Measurements from ENCODE around the gene PLEKHJ1. TPM values are rescaled to one million over a fixed set of nuclear protein-coding genes. Genes with fewer than 3 reads are reported as not detected.

Gene PLEKHJ1
- total and polyA plus RNA-seq, 2 of the 13 experiments (the other 11 are each of a cell fraction or from before 2014, with no cell fraction given) = 70.5 to 130 TPM

- no peak for TF ChIP-seq GLI4 (CRISPR knock-in tag; IDR thresholded peaks at IDR 0.05; ENCODE audit: borderline replicate concordance)
- no peak for TF ChIP-seq SMC3 (IDR thresholded peaks at IDR 0.05; ENCODE audit: low read length)
- TF ChIP-seq HNRNPK (IDR thresholded peaks at IDR 0.05; ENCODE audit: low read depth, low read length, poor library complexity, severe bottlenecking) = no peak
- no peak for TF ChIP-seq TCF12 (IDR thresholded peaks at IDR 0.05)
- no peak for TF ChIP-seq TCF12 (CRISPR knock-in tag; IDR thresholded peaks at IDR 0.05)
- no peak for TF ChIP-seq SKIL (CRISPR knock-in tag; IDR thresholded peaks at IDR 0.05; ENCODE audit: borderline replicate concordance)
- no peak for TF ChIP-seq ATF7 (IDR thresholded peaks at IDR 0.05)
- no peak for TF ChIP-seq ATF7 (CRISPR knock-in tag; IDR thresholded peaks at IDR 0.05)
- no peak for TF ChIP-seq NONO (IDR thresholded peaks at IDR 0.05)
- TF ChIP-seq NONO (CRISPR knock-in tag; conservative IDR thresholded peaks at IDR 0.05) = no peak
- no peak for TF ChIP-seq E2F5 (CRISPR knock-in tag; conservative IDR thresholded peaks at IDR 0.05)
- TF ChIP-seq ZNF20 (CRISPR knock-in tag; IDR thresholded peaks at IDR 0.05) = no peak
- no peak for TF ChIP-seq SMAD3 (CRISPR knock-in tag; IDR thresholded peaks at IDR 0.05)
- TF ChIP-seq TRIM24 (CRISPR knock-in tag; IDR thresholded peaks at IDR 0.05) = no peak
- no peak for TF ChIP-seq ZNF280D (CRISPR knock-in tag; IDR thresholded peaks at IDR 0.05)
- TF ChIP-seq KMT2B (CRISPR knock-in tag; IDR thresholded peaks at IDR 0.05) = no peak
- no peak for TF ChIP-seq ZNF296 (CRISPR knock-in tag; conservative IDR thresholded peaks at IDR 0.05)
- peak; percentile 65; the same call in 1 of the 2 replicates for TF ChIP-seq ZNF777 (CRISPR knock-in tag; IDR thresholded peaks at IDR 0.05)
- TF ChIP-seq PTBP1 (IDR thresholded peaks at IDR 0.05; ENCODE audit: low read depth, low read length, poor library complexity, severe bottlenecking) = no peak
- no peak for TF ChIP-seq MAZ (IDR thresholded peaks at IDR 0.05; ENCODE audit: borderline replicate concordance, low read depth, low read length)
- 0 out of 2 replicates have a peak, but pooled peaks have one; percentile 57 for TF ChIP-seq MAZ (CRISPR knock-in tag; IDR thresholded peaks at IDR 0.05; ENCODE audit: low read depth)
- no peak for TF ChIP-seq ZNF484 (CRISPR knock-in tag; IDR thresholded peaks at IDR 0.05; ENCODE audit: borderline replicate concordance, low read depth)
- no peak for TF ChIP-seq GPBP1L1 (CRISPR knock-in tag; IDR thresholded peaks at IDR 0.05)
- no peak for TF ChIP-seq RNF2 (conservative IDR thresholded peaks at IDR 0.05; ENCODE audit: low read depth)
Measured at GRCh38 chr19:2252797-2253105, 16.6 kb upstream of the PLEKHJ1 start (continued).
